HFFc6 (cell line): Measurements from ENCODE around the gene INTS15. TPM values are rescaled to one million over a fixed set of nuclear protein-coding genes. Genes with fewer than 3 reads are reported as not detected.
"Not testable (repeated sequence)": the region's sequence is repeated elsewhere in the genome, so short reads cannot be mapped to it uniquely, and the experiment has no call there.

ENCODE experiments used
- DNase-seq: peaks from one replicate; pipeline ENCODE4 v3.0.0-alpha.2; 2018
- H3K27ac Mint-ChIP-seq: 2 replicates; pipeline ENCODE4 v1.8.0; 2020; ENCODE audit warnings: mild to moderate bottlenecking, mixed read lengths
- H3K27me3 Mint-ChIP-seq: 2 replicates; pipeline ENCODE4 v1.8.0; 2021; ENCODE audit warnings: mild to moderate bottlenecking, moderate library complexity, mixed read lengths; ENCODE audit not compliant: insufficient read depth
- H3K36me3 Mint-ChIP-seq: 2 replicates; pipeline ENCODE4 v1.8.0; 2021; ENCODE audit warnings: low read depth, mixed read lengths
- H3K4me1 Mint-ChIP-seq: 2 replicates; pipeline ENCODE4 v1.8.0; 2020; ENCODE audit warnings: low read depth, mixed read lengths
- H3K4me3 Mint-ChIP-seq: 2 replicates; pipeline ENCODE4 v1.8.0; 2020; ENCODE audit warnings: mild to moderate bottlenecking, moderate library complexity, mixed read lengths
- H3K9me3 Mint-ChIP-seq: 2 replicates; pipeline ENCODE4 v1.8.0; 2020; ENCODE audit warnings: mild to moderate bottlenecking, mixed read lengths
- CTCF ChIP-seq: fragments of 200-600 bp; sonication (generic); IDR thresholded peaks from 2 replicates; pipeline ENCODE4 v1.5.0; 2021; ENCODE audit warnings: antibody characterized with exemption, mild to moderate bottlenecking
- total RNA-seq, 6 experiments: library from RNA; stranded (reverse); fragmentation: NEBNext Ultra II Directional; extraction: Animal tissue kit (Norgen Biotek cat#: 25700); gene quantifications; 2 replicates in 1 of 6; 3 replicates in 5 of 6; pipeline ENCODE4 v1.2.3, GENCODE V29; 2021

Gene INTS15
- total RNA-seq, 6 experiments from 2014 or later: 14.9 to 17.9 (median 17.4) TPM

GRCh38 chr7:6571160-6571779, 18.6 kb upstream of the INTS15 start:
- H3K9me3 Mint-ChIP-seq: peaks cover 9% of the 10 kb centered on the region; the same call in 1 of the 2 replicates
- no peaks in the 10 kb centered on the region for H3K36me3 Mint-ChIP-seq
- H3K4me1 Mint-ChIP-seq: no peaks in the 10 kb centered on the region
- no peak for DNase-seq
- no peak overlapping the region for H3K4me3 Mint-ChIP-seq
- peaks cover 10% of the 10 kb centered on the region; the same call in 1 of the 2 replicates for H3K27me3 Mint-ChIP-seq
- H3K27ac Mint-ChIP-seq: no peak overlapping the region
- TF ChIP-seq CTCF: no peak

GRCh38 chr7:6575281-6576023, 14.4 kb upstream of the INTS15 start:
- no peak for TF ChIP-seq CTCF
- H3K9me3 Mint-ChIP-seq: no peaks in the 10 kb centered on the region
- peaks cover 14% of the 10 kb centered on the region for H3K4me1 Mint-ChIP-seq
- peak overlapping the region; percentile 14; the same call in 1 of the 2 replicates for H3K4me3 Mint-ChIP-seq
- no peak for DNase-seq
- peaks cover 9% of the 10 kb centered on the region; the same call in 1 of the 2 replicates for H3K27me3 Mint-ChIP-seq
- no peaks in the 10 kb centered on the region for H3K36me3 Mint-ChIP-seq
- H3K27ac Mint-ChIP-seq: no peak overlapping the region

GRCh38 chr7:6576024-6576866, 13.6 kb upstream of the INTS15 start:
- H3K36me3 Mint-ChIP-seq: no peaks in the 10 kb centered on the region
- H3K4me1 Mint-ChIP-seq: peaks cover 14% of the 10 kb centered on the region
- H3K27me3 Mint-ChIP-seq: peaks cover 8% of the 10 kb centered on the region; the same call in 1 of the 2 replicates
- no peaks in the 10 kb centered on the region for H3K9me3 Mint-ChIP-seq
- no peak for DNase-seq
- peak overlapping the region; percentile 49 for H3K4me3 Mint-ChIP-seq
- TF ChIP-seq CTCF: 0 out of 2 replicates have a peak, but pooled peaks have one; percentile 9
- no peak overlapping the region for H3K27ac Mint-ChIP-seq

- H3K36me3 Mint-ChIP-seq, H3K27ac Mint-ChIP-seq, DNase-seq, H3K9me3 Mint-ChIP-seq, H3K27me3 Mint-ChIP-seq: not testable (repeated sequence)
- peaks cover 14% of the 10 kb centered on the region for H3K4me1 Mint-ChIP-seq
- H3K4me3 Mint-ChIP-seq: peak overlapping the region; percentile 87
Measured at GRCh38 chr7:6576867-6577368, 12.9 kb upstream of the INTS15 start.

- peaks cover 6% of the 10 kb centered on the region; the same call in 1 of the 2 replicates for H3K27me3 Mint-ChIP-seq
- H3K4me3 Mint-ChIP-seq: peak within 1 kb of the TSS; percentile 87
- H3K4me1 Mint-ChIP-seq: peaks cover 14% of the 10 kb centered on the region
- H3K27ac Mint-ChIP-seq: peak within 1 kb of the TSS; percentile 89
- peak; percentile 59 for DNase-seq
- no peak for TF ChIP-seq CTCF
- no peaks in the 10 kb centered on the region for H3K9me3 Mint-ChIP-seq
- 0 out of 2 replicates have a peak, but pooled peaks cover 4% of the 10 kb centered on the region for H3K36me3 Mint-ChIP-seq
Measured at GRCh38 chr7:6577369-6578113, 12.3 kb upstream of the INTS15 start, which contains the start of gene ZDHHC4. TSS of gene ZDHHC4 (plus strand) at chr7:6577454. CDS start at chr7:6580562, 3,108 bp downstream.
